Measurements from ENCODE around the gene SPINK2.

The SPINK2 gene

GRCh38 chr4:56799824-56800756 lies 21.4 kb downstream of the SPINK2 start:
- DNase-seq = peak; percentile 57

- DNase-seq = no peak
These were observed 22.2 kb downstream of the SPINK2 start for GRCh38 chr4:56799161-56799759.

- no peak for DNase-seq
These were observed 25.3 kb downstream of the SPINK2 start for GRCh38 chr4:56796211-56796610.

- no peak for DNase-seq
These were observed 30.2 kb downstream of the SPINK2 start for GRCh38 chr4:56791316-56791715.

- no peak for DNase-seq
These were observed 30.8 kb downstream of the SPINK2 start for GRCh38 chr4:56790691-56791091.

GRCh38 chr4:56788081-56788480 lies 33.4 kb downstream of the SPINK2 start:
- no peak for DNase-seq

- DNase-seq = no peak
These were observed 34.1 kb downstream of the SPINK2 start for GRCh38 chr4:56787380-56787779.

- DNase-seq = peak; percentile 9
These were observed 34.5 kb downstream of the SPINK2 start for GRCh38 chr4:56786955-56787354.

GRCh38 chr4:56783986-56784385 lies 37.5 kb downstream of the SPINK2 start:
- no peak for DNase-seq

GRCh38 chr4:56782019-56782418 lies 39.5 kb downstream of the SPINK2 start:
- no peak for DNase-seq

- no peak for DNase-seq
These were observed 48.2 kb downstream of the SPINK2 start for GRCh38 chr4:56773346-56773745.

GRCh38 chr4:56772134-56772533 lies 49.4 kb downstream of the SPINK2 start:
- DNase-seq = no peak

- DNase-seq = no peak
These were observed 52.7 kb downstream of the SPINK2 start for GRCh38 chr4:56768763-56769162.

GRCh38 chr4:56768316-56768715 lies 53.2 kb downstream of the SPINK2 start:
- DNase-seq = no peak

GRCh38 chr4:56767567-56767966 lies 53.9 kb downstream of the SPINK2 start:
- DNase-seq = no peak

- DNase-seq = no peak
These were observed 56.7 kb downstream of the SPINK2 start for GRCh38 chr4:56764775-56765174.

- no peak for DNase-seq
These were observed 57.3 kb downstream of the SPINK2 start for GRCh38 chr4:56764223-56764622.

GRCh38 chr4:56762484-56763250 lies 58.8 kb downstream of the SPINK2 start:
- no peak for DNase-seq

GRCh38 chr4:56760183-56760582 lies 61.3 kb downstream of the SPINK2 start:
- DNase-seq = no peak

Data from NCI-H2081 treated with DMSO at 0.1 percent for 48 hours (cell line).